Trophoblast cell (in vitro differentiated cells and primary cell): ENCODE measurements around the gene HS3ST2.

Experiments
- DNase-seq, 2 donors: peaks; one replicate each; pipeline ENCODE4 v3.0.0-alpha.2; 2016
- H2AFZ ChIP-seq: 2 replicates; pipeline ENCODE4 v1.6.1; 2013; ENCODE audit warnings: low read length, moderate library complexity, mild to moderate bottlenecking; ENCODE audit not compliant: insufficient read depth, poor library complexity
- H2AK5ac ChIP-seq: 2 replicates; pipeline ENCODE4 v1.6.1; 2013; ENCODE audit warnings: mild to moderate bottlenecking, low read length
- H2BK120ac ChIP-seq: 2 replicates; pipeline ENCODE4 v1.6.1; 2013; ENCODE audit warnings: low read length, mild to moderate bottlenecking, moderate library complexity; ENCODE audit not compliant: insufficient read depth, poor library complexity
- H2BK12ac ChIP-seq: 2 replicates; pipeline ENCODE4 v1.6.1; 2013; ENCODE audit warnings: mild to moderate bottlenecking, low read length, moderate library complexity
- H2BK5ac ChIP-seq: 2 replicates; pipeline ENCODE4 v1.6.1; 2013; ENCODE audit warnings: low read length, low read depth, moderate library complexity, mild to moderate bottlenecking; ENCODE audit not compliant: poor library complexity
- H3K14ac ChIP-seq: 2 replicates; pipeline ENCODE4 v1.6.1; 2013; ENCODE audit warnings: mild to moderate bottlenecking, low read length
- H3K18ac ChIP-seq: 2 replicates; pipeline ENCODE4 v1.6.1; 2013; ENCODE audit warnings: mild to moderate bottlenecking, low read length
- H3K23ac ChIP-seq: 2 replicates; pipeline ENCODE4 v1.6.1; 2013; ENCODE audit warnings: low read length
- H3K27ac ChIP-seq: 2 replicates; pipeline ENCODE4 v1.5.1; 2013; ENCODE audit warnings: low read depth, mild to moderate bottlenecking, inconsistent platforms, low read length, moderate library complexity
- H3K27me3 ChIP-seq: 2 replicates; pipeline ENCODE4 v1.6.1; 2013; ENCODE audit warnings: inconsistent platforms, mild to moderate bottlenecking, low read length, moderate library complexity; ENCODE audit not compliant: insufficient read depth
- H3K36me3 ChIP-seq, 2 experiments: 1 replicate in 1 of 2; 2 replicates in 1 of 2; pipeline ENCODE4 v1.6.1; 2013; ENCODE audit warnings: low read length in 2 of 2, mild to moderate bottlenecking in 2 of 2, moderate library complexity in 1 of 2; ENCODE audit not compliant: insufficient read depth in 2 of 2, control insufficient read depth in 1 of 2
- H3K4ac ChIP-seq: 2 replicates; pipeline ENCODE4 v1.6.1; 2013; ENCODE audit warnings: low read depth, mild to moderate bottlenecking, low read length, moderate library complexity
- H3K4me1 ChIP-seq, 2 experiments: 1 replicate in 1 of 2; 2 replicates in 1 of 2; pipeline ENCODE4 v1.6.1; 2013; ENCODE audit warnings: low read length in 2 of 2, mild to moderate bottlenecking in 2 of 2, moderate library complexity in 1 of 2; ENCODE audit not compliant: insufficient read depth in 2 of 2, control insufficient read depth in 1 of 2
- H3K4me2 ChIP-seq: 2 replicates; pipeline ENCODE4 v1.6.1; 2013; ENCODE audit warnings: inconsistent platforms, mild to moderate bottlenecking, low read length, moderate library complexity
- H3K4me3 ChIP-seq: 2 replicates; pipeline ENCODE4 v1.5.1; 2013; ENCODE audit warnings: mild to moderate bottlenecking, low read depth, low read length, inconsistent platforms
- H3K79me1 ChIP-seq: one replicate; pipeline ENCODE4 v1.6.1; 2013; ENCODE audit warnings: low read length
- H3K79me2 ChIP-seq: 2 replicates; pipeline ENCODE4 v1.6.1; 2013; ENCODE audit warnings: low read length, mild to moderate bottlenecking; ENCODE audit not compliant: control insufficient read depth, insufficient read depth, poor library complexity
- H3K9ac ChIP-seq: 2 replicates; pipeline ENCODE4 v1.6.1; 2013; ENCODE audit warnings: mild to moderate bottlenecking, low read length
- H3K9me3 ChIP-seq: 2 replicates; pipeline ENCODE4 v1.6.1; 2013; ENCODE audit warnings: low read depth, mild to moderate bottlenecking, control low read depth, inconsistent platforms, low read length; ENCODE audit not compliant: insufficient read depth
- H4K12ac ChIP-seq: 2 replicates; pipeline ENCODE4 v1.6.1; 2013; ENCODE audit warnings: low read depth, mild to moderate bottlenecking, low read length, moderate library complexity
- H4K8ac ChIP-seq: 2 replicates; pipeline ENCODE4 v1.6.1; 2013; ENCODE audit warnings: low read depth, mild to moderate bottlenecking, low read length, moderate library complexity
- H4K91ac ChIP-seq: one replicate; pipeline ENCODE4 v1.6.1; 2013; ENCODE audit warnings: low read depth, mild to moderate bottlenecking, low read length, moderate library complexity
- WGBS: extraction: QIAGEN DNeasy Blood & Tissue Kit; methylation state at CpG from one replicate; pipeline ENCODE4 v1.1.7; 2013; ENCODE audit warnings: missing lambda C conversion rate; ENCODE audit not compliant: insufficient read length, insufficient coverage; ENCODE audit errors: extremely low coverage; 5-methylcytosine and 5-hydroxymethylcytosine counted together

Gene HS3ST2

GRCh38 chr16:22813223-22813947 is 577 bp upstream of the HS3ST2 start:
- H3K4me2 ChIP-seq = peak overlapping the region; percentile 66
- no peak overlapping the region for H3K14ac ChIP-seq
- no peaks in the 10 kb centered on the region for H3K79me1 ChIP-seq
- peak overlapping the region; percentile 45 for H3K4me3 ChIP-seq
- no peak overlapping the region for H3K27ac ChIP-seq
- no peak overlapping the region for H3K9ac ChIP-seq
- peak in 1 of 2 donors; percentile 22 for DNase-seq
- H3K79me2 ChIP-seq = no peaks in the 10 kb centered on the region
- H3K36me3 ChIP-seq = no peaks in the 10 kb centered on the region
- no peak overlapping the region for H4K91ac ChIP-seq
- no peak overlapping the region for H4K12ac ChIP-seq
- H2AK5ac ChIP-seq = no peak overlapping the region
- peaks cover 22% of the 10 kb centered on the region for H3K27me3 ChIP-seq
- no peak overlapping the region for H3K4ac ChIP-seq
- H2AFZ ChIP-seq = no peak overlapping the region
- no peak overlapping the region for H2BK120ac ChIP-seq
- no peak overlapping the region for H2BK12ac ChIP-seq
- no peak overlapping the region for H3K23ac ChIP-seq
- H3K4me1 ChIP-seq = peaks cover 10% of the 10 kb centered on the region in 2 experiments
- H2BK5ac ChIP-seq = no peak overlapping the region
- no peak overlapping the region for H4K8ac ChIP-seq
- no peak overlapping the region for H3K18ac ChIP-seq
- WGBS = no CpG with 5 or more reads among the region's 59 CpGs
- H3K9me3 ChIP-seq = peaks cover 6% of the 10 kb centered on the region

GRCh38 chr16:22814711-22815105 is 746 bp downstream of the HS3ST2 start:
- no peak overlapping the region for H2AFZ ChIP-seq
- no peak overlapping the region for H3K9ac ChIP-seq
- DNase-seq = no peak
- H4K12ac ChIP-seq = no peak overlapping the region
- no peak overlapping the region for H3K27ac ChIP-seq
- no peak overlapping the region for H2AK5ac ChIP-seq
- H3K36me3 ChIP-seq = no peaks in the 10 kb centered on the region
- H4K91ac ChIP-seq = no peak overlapping the region
- no peaks in the 10 kb centered on the region for H3K79me1 ChIP-seq
- peaks cover 6% of the 10 kb centered on the region for H3K9me3 ChIP-seq
- peaks cover 10% of the 10 kb centered on the region in 2 experiments for H3K4me1 ChIP-seq
- no peak overlapping the region for H3K4ac ChIP-seq
- H2BK12ac ChIP-seq = no peak overlapping the region
- no peak overlapping the region for H3K14ac ChIP-seq
- no peak overlapping the region for H3K23ac ChIP-seq
- WGBS = no CpG with 5 or more reads among the region's 41 CpGs
- H2BK5ac ChIP-seq = no peak overlapping the region
- no peak overlapping the region for H3K4me3 ChIP-seq
- H2BK120ac ChIP-seq = no peak overlapping the region
- no peaks in the 10 kb centered on the region for H3K79me2 ChIP-seq
- H3K4me2 ChIP-seq = peak overlapping the region; percentile 66
- H3K18ac ChIP-seq = no peak overlapping the region
- H4K8ac ChIP-seq = no peak overlapping the region
- H3K27me3 ChIP-seq = peaks cover 22% of the 10 kb centered on the region

GRCh38 chr16:22815863-22816262 is 1.9 kb downstream of the HS3ST2 start:
- no peak overlapping the region for H2BK5ac ChIP-seq
- no peak overlapping the region for H3K18ac ChIP-seq
- no peak overlapping the region for H3K27ac ChIP-seq
- H3K27me3 ChIP-seq = peaks cover 22% of the 10 kb centered on the region
- no peak overlapping the region for H4K91ac ChIP-seq
- no peaks in the 10 kb centered on the region for H3K79me2 ChIP-seq
- H3K4me1 ChIP-seq = peaks cover 10% of the 10 kb centered on the region in 2 experiments
- H2AK5ac ChIP-seq = no peak overlapping the region
- no CpG with 5 or more reads among the region's 5 CpGs for WGBS
- no peak overlapping the region for H2BK120ac ChIP-seq
- H3K4ac ChIP-seq = no peak overlapping the region
- no peaks in the 10 kb centered on the region for H3K36me3 ChIP-seq
- H3K4me2 ChIP-seq = no peak overlapping the region
- no peak overlapping the region for H4K12ac ChIP-seq
- H3K9me3 ChIP-seq = peaks cover 6% of the 10 kb centered on the region
- no peak overlapping the region for H2AFZ ChIP-seq
- H4K8ac ChIP-seq = no peak overlapping the region
- H3K4me3 ChIP-seq = no peak overlapping the region
- no peak overlapping the region for H2BK12ac ChIP-seq
- H3K23ac ChIP-seq = no peak overlapping the region
- H3K14ac ChIP-seq = no peak overlapping the region
- no peaks in the 10 kb centered on the region for H3K79me1 ChIP-seq
- no peak overlapping the region for H3K9ac ChIP-seq
- no peak for DNase-seq

- H3K14ac ChIP-seq = no peak overlapping the region
- no peak overlapping the region for H3K4me3 ChIP-seq
- no peaks in the 10 kb centered on the region for H3K79me2 ChIP-seq
- H3K18ac ChIP-seq = no peak overlapping the region
- H2BK120ac ChIP-seq = no peak overlapping the region
- no peak overlapping the region for H4K91ac ChIP-seq
- no peak overlapping the region for H3K9ac ChIP-seq
- no peak overlapping the region for H2AFZ ChIP-seq
- no peak overlapping the region for H2AK5ac ChIP-seq
- no CpG with 5 or more reads among the region's 6 CpGs for WGBS
- H3K4me1 ChIP-seq = peaks cover 10% of the 10 kb centered on the region in 2 experiments
- no peak overlapping the region for H2BK12ac ChIP-seq
- H3K9me3 ChIP-seq = peaks cover 6% of the 10 kb centered on the region
- no peak overlapping the region for H3K4me2 ChIP-seq
- H3K4ac ChIP-seq = no peak overlapping the region
- H3K27me3 ChIP-seq = peaks cover 22% of the 10 kb centered on the region
- no peak overlapping the region for H4K8ac ChIP-seq
- no peak overlapping the region for H3K27ac ChIP-seq
- H3K23ac ChIP-seq = no peak overlapping the region
- H2BK5ac ChIP-seq = no peak overlapping the region
- no peaks in the 10 kb centered on the region for H3K79me1 ChIP-seq
- no peaks in the 10 kb centered on the region for H3K36me3 ChIP-seq
- no peak overlapping the region for H4K12ac ChIP-seq
- peak in 1 of 2 donors; percentile 5 for DNase-seq
These were observed 2.5 kb downstream of the HS3ST2 start for GRCh38 chr16:22816475-22816874.
